SK-N-SH (cell line): Measurements from ENCODE around the gene ZXDC. TPM values are rescaled to one million over a fixed set of nuclear protein-coding genes. Genes with fewer than 3 reads are reported as not detected.

Experiments
- CTCF ChIA-PET: fragments of 300-600, 350-600 bp; formaldehyde crosslinking; extraction: SDS; loops from one replicate; lab custom pipeline; 2021; lab: Yijun Ruan, JAX
- POLR2A ChIA-PET: fragments of 350-600 bp; sonication (Branson Sonifier 250); formaldehyde crosslinking; extraction: SDS; loops from one replicate; lab custom pipeline; 2020; ENCODE audit warnings: antibody characterized with exemption, inconsistent platforms; lab: Yijun Ruan, JAX
- DNase-seq: peaks from one replicate; pipeline ENCODE4 v3.0.0; 2012
- H2AFZ ChIP-seq: fragments of 200-600 bp; sonication (generic); 2 replicates; pipeline ENCODE4 v1.8.1; 2016; ENCODE audit warnings: antibody characterized with exemption, mild to moderate bottlenecking, low read depth
- H3F3A ChIP-seq: fragments of 200-600 bp; sonication (generic); replicated peaks from 2 replicates; pipeline ENCODE3; 2016; ENCODE audit warnings: antibody characterized with exemption, mild to moderate bottlenecking; ENCODE audit not compliant: insufficient read depth
- H3K27ac ChIP-seq, 2 experiments: fragments of 200-500 bp in 1 of 2; fragments of 200-600 bp in 1 of 2; sonication (Bioruptor generic) in 1 of 2; sonication (generic), shearing (Covaris generic) in 1 of 2; 2 replicates each; pipeline versions ENCODE4 v1.5.1 to v1.6.1; 2014 to 2016; ENCODE audit warnings: low read depth in 2 of 2, inconsistent platforms in 1 of 2, low read length in 1 of 2, mild to moderate bottlenecking in 1 of 2, mixed read lengths in 1 of 2
- H3K27me3 ChIP-seq: fragments of 200-600 bp; sonication (generic), shearing (Covaris generic); 2 replicates; pipeline ENCODE4 v1.6.1; 2016; ENCODE audit warnings: mixed run types; ENCODE audit not compliant: insufficient read depth
- H3K36me3 ChIP-seq, 2 experiments: fragments of 200-500 bp in 1 of 2; fragments of 200-600 bp in 1 of 2; sonication (Bioruptor generic) in 1 of 2; sonication (generic) in 1 of 2; replicated peaks in 1 of 2; 2 replicates each; pipeline versions ENCODE3 to v1.5.1; 2014 to 2016; ENCODE audit warnings: low read length in 1 of 2, mild to moderate bottlenecking in 1 of 2; ENCODE audit not compliant: insufficient read depth in 2 of 2, control insufficient read depth in 1 of 2
- H3K4me1 ChIP-seq, 2 experiments: fragments of 200-500 bp in 1 of 2; fragments of 200-600 bp in 1 of 2; sonication (Bioruptor generic) in 1 of 2; sonication (generic), shearing (Covaris generic) in 1 of 2; 2 replicates each; pipeline versions ENCODE4 v1.5.1 to v1.6.1; 2014 to 2016; ENCODE audit warnings: low read depth in 1 of 2, low read length in 1 of 2, mixed run types in 1 of 2; ENCODE audit not compliant: insufficient read depth in 2 of 2, control insufficient read depth in 1 of 2
- H3K4me2 ChIP-seq: fragments of 200-600 bp; sonication (generic), shearing (Covaris generic); 2 replicates; pipeline ENCODE4 v1.6.1; 2017; ENCODE audit warnings: mixed run types
- H3K4me3 ChIP-seq, 2 experiments: fragments of 200-500 bp in 1 of 2; fragments of 200-600 bp in 1 of 2; sonication (Bioruptor generic) in 1 of 2; sonication (generic), shearing (Covaris generic) in 1 of 2; 2 replicates each; pipeline versions ENCODE4 v1.5.1 to v1.8.1; 2014 to 2016; ENCODE audit warnings: low read depth in 2 of 2, inconsistent platforms in 1 of 2, low read length in 1 of 2, mild to moderate bottlenecking in 1 of 2, mixed read lengths in 1 of 2, moderate library complexity in 1 of 2
- H3K79me2 ChIP-seq: fragments of 200-600 bp; sonication (generic); 2 replicates; pipeline ENCODE4 v1.8.1; 2017; ENCODE audit warnings: mild to moderate bottlenecking; ENCODE audit not compliant: insufficient read depth
- H3K9ac ChIP-seq: fragments of 200-600 bp; sonication (generic); 2 replicates; pipeline ENCODE4 v1.6.1; 2017; ENCODE audit warnings: mixed run types
- H3K9me2 ChIP-seq: fragments of 200-600 bp; sonication (generic); 2 replicates; pipeline ENCODE4 v1.6.1; 2017; ENCODE audit warnings: mixed run types
- H3K9me3 ChIP-seq: fragments of 200-600 bp; sonication (generic); 2 replicates; pipeline ENCODE4 v1.6.1; 2017; ENCODE audit warnings: mixed run types, mild to moderate bottlenecking, moderate library complexity
- H4K20me1 ChIP-seq: fragments of 200-600 bp; sonication (generic); 2 replicates; pipeline ENCODE4 v1.6.1; 2017; ENCODE audit warnings: mild to moderate bottlenecking, mixed run types; ENCODE audit not compliant: insufficient read depth
- CHD2 ChIP-seq: fragments of 150-350 bp; IDR thresholded peaks from 2 replicates; pipeline ENCODE4 v1.6.1; 2018; ENCODE audit warnings: low read length; ENCODE audit not compliant: partially characterized antibody
- ELF1 ChIP-seq: IDR thresholded peaks from 2 replicates; pipeline ENCODE4 v1.4.0; 2012
- EZH2phosphoT487 ChIP-seq: fragments of 200-600 bp; sonication (generic); IDR thresholded peaks from 2 replicates; pipeline ENCODE4 v1.6.1; 2017; ENCODE audit warnings: low read depth, mixed run types, mild to moderate bottlenecking, antibody characterized with exemption, moderate library complexity, borderline replicate concordance
- FOXM1 ChIP-seq: IDR thresholded peaks from 2 replicates; pipeline ENCODE4 v1.4.0; 2012; ENCODE audit warnings: low read depth, mild to moderate bottlenecking
- MEF2A ChIP-seq: IDR thresholded peaks from 2 replicates; pipeline ENCODE4 v1.4.0; 2012; ENCODE audit warnings: low read depth, borderline replicate concordance
- NFIC ChIP-seq: IDR thresholded peaks from 2 replicates; pipeline ENCODE4 v1.4.0; 2012; ENCODE audit warnings: borderline replicate concordance
- NRF1 ChIP-seq: IDR thresholded peaks from 2 replicates; pipeline ENCODE4 v1.6.1; 2012; ENCODE audit warnings: low read depth, mild to moderate bottlenecking, low read length
- POLR2AphosphoS5 ChIP-seq: IDR thresholded peaks from 2 replicates; pipeline ENCODE4 v1.6.1; 2012; ENCODE audit warnings: low read depth, low read length
- RXRA ChIP-seq: IDR thresholded peaks from 2 replicates; pipeline ENCODE4 v1.4.0; 2012; ENCODE audit warnings: low read depth, mild to moderate bottlenecking, borderline replicate concordance
- SIN3A ChIP-seq: IDR thresholded peaks from 2 replicates; pipeline ENCODE4 v1.6.1; 2012; ENCODE audit warnings: low read depth, mild to moderate bottlenecking, low read length, moderate library complexity, borderline replicate concordance
- TAF1 ChIP-seq: IDR thresholded peaks from 2 replicates; pipeline ENCODE4 v1.6.1; 2012; ENCODE audit warnings: low read depth, mild to moderate bottlenecking, low read length, moderate library complexity, borderline replicate concordance
- TCF12 ChIP-seq: IDR thresholded peaks from 2 replicates; pipeline ENCODE4 v1.4.0; 2012
- WGBS: methylation state at CpG from one replicate; pipeline ENCODE4 v1.1.6; 2017; ENCODE audit warnings: low lambda C conversion rate; 5-methylcytosine and 5-hydroxymethylcytosine counted together
- polyA plus RNA-seq, 3 experiments: library from polyadenylated mRNA; depleted of rRNA; stranded (reverse); fragments of >200 nt; gene quantifications; 2 replicates each; pipeline ENCODE4 v1.2.3, GENCODE V29; 2012
- TF ChIP-seq, protein P1 (sequence below): IDR thresholded peaks from 2 replicates; pipeline ENCODE4 v1.4.0; 2012; ENCODE audit warnings: low read depth
- TF ChIP-seq, protein P2 (sequence below): IDR thresholded peaks from 2 replicates; pipeline ENCODE4 v1.4.0; 2012; ENCODE audit warnings: low read depth, borderline replicate concordance
- TF ChIP-seq, protein P3 (sequence below): IDR thresholded peaks from 2 replicates; pipeline ENCODE4; 2012
- TF ChIP-seq, protein P4 (sequence below): IDR thresholded peaks from 2 replicates; pipeline ENCODE4 v1.6.1; 2012; ENCODE audit warnings: mild to moderate bottlenecking, low read depth, low read length, moderate library complexity

ZXDC gene
- polyA plus RNA-seq, 1 of the 3 experiments (the other 2 are of a cell fraction) = 8.5 TPM

DNA sequence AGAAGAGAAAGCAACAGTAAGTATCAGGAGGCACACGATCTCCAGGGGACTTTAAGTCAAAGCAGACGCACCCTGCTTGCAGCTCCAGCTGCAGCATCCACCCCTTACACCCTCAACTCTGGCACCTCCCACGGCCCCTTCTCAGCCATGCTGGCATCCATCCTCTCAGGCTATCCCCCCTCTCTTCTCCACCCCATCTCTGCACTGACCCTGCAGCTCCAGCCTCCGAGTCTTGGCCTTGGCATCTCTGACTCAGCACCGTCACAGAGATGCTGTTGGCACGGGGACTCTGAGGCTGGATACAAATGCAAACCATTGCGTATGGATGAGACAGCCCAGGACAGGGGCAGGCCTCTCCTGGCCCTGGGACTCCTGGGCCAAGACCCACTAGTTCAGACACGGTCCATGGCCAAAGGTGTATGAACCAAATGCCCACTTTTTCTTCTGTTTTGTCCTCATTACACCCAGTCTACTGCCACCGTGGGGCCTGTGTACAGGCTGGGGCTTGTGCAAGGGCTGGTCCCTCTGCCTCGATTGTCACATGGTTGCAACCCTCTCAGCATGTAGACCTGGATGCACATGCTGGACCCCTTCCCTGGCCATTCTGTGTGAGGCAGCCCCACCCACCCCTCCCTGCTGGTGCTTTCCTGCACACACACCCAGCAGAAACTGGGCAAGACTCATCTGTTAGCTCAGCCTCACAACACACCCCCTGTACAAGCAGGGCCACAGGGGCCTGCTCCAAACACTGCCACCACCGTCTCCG, 18.7 kb upstream of the ZXDC start:
- no peak for TF ChIP-seq TAF1
- ChIA-PET POLR2A (no interaction called here), CTCF (no interaction called here)
- Histone ChIP-seq H4K20me1 (no peaks in the 10 kb centered on the region), H3K36me3 (no peaks in the 10 kb centered on the region), H2AFZ (no peak overlapping the region), H3K4me1 (no peaks in the 10 kb centered on the region; a peak in 1 of 4 replicates), H3K9me3 (no peaks in the 10 kb centered on the region), H3K9me2 (no peaks in the 10 kb centered on the region), H3K4me3 (no peak overlapping the region), H3K4me2 (no peak overlapping the region), H3F3A (no peaks in the 10 kb centered on the region), H3K27ac (no peak overlapping the region), H3K79me2 (no peaks in the 10 kb centered on the region), H3K9ac (no peak overlapping the region), H3K27me3 (peaks cover 7% of the 10 kb centered on the region)
- DNase-seq = no peak
- WGBS = 48% methylated on average over 7 of the region's 12 CpGs

DNA sequence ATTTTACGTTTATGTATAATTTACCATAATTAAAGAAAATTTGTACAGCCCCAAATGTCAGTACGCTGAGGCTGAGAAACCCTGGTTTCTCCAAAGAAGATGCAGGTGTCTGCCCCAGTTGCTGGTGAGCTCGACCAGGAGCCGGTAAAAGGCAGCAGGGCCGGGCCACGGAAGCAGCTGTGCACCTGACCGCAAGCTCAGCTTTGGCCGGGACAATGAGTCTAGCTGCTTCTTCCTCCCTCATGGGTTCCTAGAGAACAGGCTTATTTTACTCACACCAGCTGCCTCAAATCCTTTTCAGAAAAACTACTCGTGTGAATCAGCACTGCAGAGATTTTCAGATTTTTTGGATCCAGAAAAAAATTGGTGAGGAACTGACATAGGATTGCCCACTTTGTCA, 18.0 kb upstream of the ZXDC start:
- no peak overlapping the region for H3K9ac ChIP-seq
- WGBS = 76% methylated on average over 9 of the region's 9 CpGs

DNA sequence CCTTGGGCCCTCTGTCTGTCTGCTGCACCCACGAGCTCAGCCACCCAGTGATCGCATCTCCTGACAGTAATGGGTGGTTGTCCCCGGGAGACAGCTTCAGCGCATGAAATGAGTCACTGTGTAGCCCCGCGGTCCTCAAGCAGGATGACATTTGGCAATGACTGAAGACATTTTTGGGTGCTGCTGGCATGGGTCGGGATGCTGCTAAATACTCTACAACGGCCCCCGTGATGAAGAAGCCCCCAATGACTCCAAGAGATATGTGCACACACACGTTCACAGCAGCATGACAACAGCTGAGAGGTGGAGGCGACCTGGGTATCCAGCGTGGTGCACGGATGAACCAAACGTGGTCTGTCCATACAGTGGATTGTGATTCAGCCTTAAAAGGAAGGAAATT, 17.4 kb upstream of the ZXDC start:
- no peaks in the 10 kb centered on the region for H3K9me3 ChIP-seq
- no peaks in the 10 kb centered on the region for H3K36me3 ChIP-seq
- H3K9me2 ChIP-seq = no peaks in the 10 kb centered on the region
- H3K27ac ChIP-seq = no peak overlapping the region
- H3K79me2 ChIP-seq = no peaks in the 10 kb centered on the region
- 67% methylated on average over 8 of the region's 14 CpGs for WGBS
- POLR2A ChIA-PET = no interaction called here
- H3K4me2 ChIP-seq = no peak overlapping the region
- H3F3A ChIP-seq = no peaks in the 10 kb centered on the region
- H3K27me3 ChIP-seq = peaks cover 7% of the 10 kb centered on the region
- no peak overlapping the region for H3K9ac ChIP-seq
- H3K4me1 ChIP-seq = no peaks in the 10 kb centered on the region; a peak in 1 of 4 replicates
- CTCF ChIA-PET = no interaction called here
- no peak overlapping the region for H3K4me3 ChIP-seq
- no peak overlapping the region for H2AFZ ChIP-seq
- no peaks in the 10 kb centered on the region for H4K20me1 ChIP-seq
- DNase-seq = no peak
- TF ChIP-seq, protein P1, sequence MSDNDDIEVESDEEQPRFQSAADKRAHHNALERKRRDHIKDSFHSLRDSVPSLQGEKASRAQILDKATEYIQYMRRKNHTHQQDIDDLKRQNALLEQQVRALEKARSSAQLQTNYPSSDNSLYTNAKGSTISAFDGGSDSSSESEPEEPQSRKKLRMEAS = no peak
- TF ChIP-seq FOXM1 (no peak), ELF1 (no peak), RXRA (no peak), TCF12 (no peak), POLR2AphosphoS5 (no peak), MEF2A (no peak), NRF1 (no peak), CHD2 (no peak), NFIC (no peak)
- TF ChIP-seq, protein P2, sequence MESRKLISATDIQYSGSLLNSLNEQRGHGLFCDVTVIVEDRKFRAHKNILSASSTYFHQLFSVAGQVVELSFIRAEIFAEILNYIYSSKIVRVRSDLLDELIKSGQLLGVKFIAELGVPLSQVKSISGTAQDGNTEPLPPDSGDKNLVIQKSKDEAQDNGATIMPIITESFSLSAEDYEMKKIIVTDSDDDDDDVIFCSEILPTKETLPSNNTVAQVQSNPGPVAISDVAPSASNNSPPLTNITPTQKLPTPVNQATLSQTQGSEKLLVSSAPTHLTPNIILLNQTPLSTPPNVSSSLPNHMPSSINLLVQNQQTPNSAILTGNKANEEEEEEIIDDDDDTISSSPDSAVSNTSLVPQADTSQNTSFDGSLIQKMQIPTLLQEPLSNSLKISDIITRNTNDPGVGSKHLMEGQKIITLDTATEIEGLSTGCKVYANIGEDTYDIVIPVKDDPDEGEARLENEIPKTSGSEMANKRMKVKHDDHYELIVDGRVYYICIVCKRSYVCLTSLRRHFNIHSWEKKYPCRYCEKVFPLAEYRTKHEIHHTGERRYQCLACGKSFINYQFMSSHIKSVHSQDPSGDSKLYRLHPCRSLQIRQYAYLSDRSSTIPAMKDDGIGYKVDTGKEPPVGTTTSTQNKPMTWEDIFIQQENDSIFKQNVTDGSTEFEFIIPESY = no peak
- TF ChIP-seq, protein P3, sequence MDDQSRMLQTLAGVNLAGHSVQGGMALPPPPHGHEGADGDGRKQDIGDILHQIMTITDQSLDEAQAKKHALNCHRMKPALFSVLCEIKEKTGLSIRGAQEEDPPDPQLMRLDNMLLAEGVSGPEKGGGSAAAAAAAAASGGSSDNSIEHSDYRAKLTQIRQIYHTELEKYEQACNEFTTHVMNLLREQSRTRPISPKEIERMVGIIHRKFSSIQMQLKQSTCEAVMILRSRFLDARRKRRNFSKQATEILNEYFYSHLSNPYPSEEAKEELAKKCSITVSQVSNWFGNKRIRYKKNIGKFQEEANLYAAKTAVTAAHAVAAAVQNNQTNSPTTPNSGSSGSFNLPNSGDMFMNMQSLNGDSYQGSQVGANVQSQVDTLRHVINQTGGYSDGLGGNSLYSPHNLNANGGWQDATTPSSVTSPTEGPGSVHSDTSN = no peak
- TF ChIP-seq, protein P4, sequence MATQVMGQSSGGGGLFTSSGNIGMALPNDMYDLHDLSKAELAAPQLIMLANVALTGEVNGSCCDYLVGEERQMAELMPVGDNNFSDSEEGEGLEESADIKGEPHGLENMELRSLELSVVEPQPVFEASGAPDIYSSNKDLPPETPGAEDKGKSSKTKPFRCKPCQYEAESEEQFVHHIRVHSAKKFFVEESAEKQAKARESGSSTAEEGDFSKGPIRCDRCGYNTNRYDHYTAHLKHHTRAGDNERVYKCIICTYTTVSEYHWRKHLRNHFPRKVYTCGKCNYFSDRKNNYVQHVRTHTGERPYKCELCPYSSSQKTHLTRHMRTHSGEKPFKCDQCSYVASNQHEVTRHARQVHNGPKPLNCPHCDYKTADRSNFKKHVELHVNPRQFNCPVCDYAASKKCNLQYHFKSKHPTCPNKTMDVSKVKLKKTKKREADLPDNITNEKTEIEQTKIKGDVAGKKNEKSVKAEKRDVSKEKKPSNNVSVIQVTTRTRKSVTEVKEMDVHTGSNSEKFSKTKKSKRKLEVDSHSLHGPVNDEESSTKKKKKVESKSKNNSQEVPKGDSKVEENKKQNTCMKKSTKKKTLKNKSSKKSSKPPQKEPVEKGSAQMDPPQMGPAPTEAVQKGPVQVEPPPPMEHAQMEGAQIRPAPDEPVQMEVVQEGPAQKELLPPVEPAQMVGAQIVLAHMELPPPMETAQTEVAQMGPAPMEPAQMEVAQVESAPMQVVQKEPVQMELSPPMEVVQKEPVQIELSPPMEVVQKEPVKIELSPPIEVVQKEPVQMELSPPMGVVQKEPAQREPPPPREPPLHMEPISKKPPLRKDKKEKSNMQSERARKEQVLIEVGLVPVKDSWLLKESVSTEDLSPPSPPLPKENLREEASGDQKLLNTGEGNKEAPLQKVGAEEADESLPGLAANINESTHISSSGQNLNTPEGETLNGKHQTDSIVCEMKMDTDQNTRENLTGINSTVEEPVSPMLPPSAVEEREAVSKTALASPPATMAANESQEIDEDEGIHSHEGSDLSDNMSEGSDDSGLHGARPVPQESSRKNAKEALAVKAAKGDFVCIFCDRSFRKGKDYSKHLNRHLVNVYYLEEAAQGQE = no peak

More for the DNA sequence above, 18.0 kb upstream of the ZXDC start:
- Histone ChIP-seq H3K4me3 (no peak overlapping the region), H2AFZ (no peak overlapping the region), H3K4me2 (no peak overlapping the region), H4K20me1 (no peaks in the 10 kb centered on the region), H3K27me3 (peaks cover 7% of the 10 kb centered on the region), H3K9me2 (no peaks in the 10 kb centered on the region), H3F3A (no peaks in the 10 kb centered on the region), H3K9me3 (no peaks in the 10 kb centered on the region), H3K4me1 (no peaks in the 10 kb centered on the region; a peak in 1 of 4 replicates), H3K36me3 (no peaks in the 10 kb centered on the region), H3K27ac (no peak overlapping the region), H3K79me2 (no peaks in the 10 kb centered on the region)
- TF ChIP-seq EZH2phosphoT487 (no peak), SIN3A (no peak), NFIC (no peak), RXRA (no peak)
- DNase-seq = no peak
- POLR2A ChIA-PET = no interaction called here
- CTCF ChIA-PET = no interaction called here
